Activated CD4-positive, alpha-beta T cell treated with anti-CD3 and anti-CD28 coated beads, Interleukin-2, amount 50 U/mL, for 1 hour (primary cell): ENCODE measurements around the gene SPAG16.
"Not testable (repeated sequence)": the region's sequence is repeated elsewhere in the genome, so short reads cannot be mapped to it uniquely, and the experiment has no call there.

ENCODE experiments used
- DNase-seq: peaks from one replicate; pipeline ENCODE4 v3.0.0-alpha.2; 2020

SPAG16 gene

GRCh38 chr2:214019973-214020345, 735.7 kb downstream of the SPAG16 start:
- no peak for DNase-seq

- DNase-seq = no peak
Observed at GRCh38 chr2:214029190-214029589, 744.9 kb downstream of the SPAG16 start.

GRCh38 chr2:214031566-214031965, 747.3 kb downstream of the SPAG16 start:
- DNase-seq = no peak

GRCh38 chr2:214034417-214034816, 750.2 kb downstream of the SPAG16 start:
- DNase-seq = no peak

- no peak for DNase-seq
Observed at GRCh38 chr2:214035091-214035852, 751.0 kb downstream of the SPAG16 start.

- DNase-seq = no peak
Observed at GRCh38 chr2:214035921-214036320, 751.7 kb downstream of the SPAG16 start.

GRCh38 chr2:214038186-214038585, 753.9 kb downstream of the SPAG16 start:
- no peak for DNase-seq

GRCh38 chr2:214050731-214051130, 766.5 kb downstream of the SPAG16 start:
- no peak for DNase-seq

- DNase-seq = no peak
Observed at GRCh38 chr2:214051585-214051984, 767.3 kb downstream of the SPAG16 start.

- no peak for DNase-seq
Observed at GRCh38 chr2:214052235-214052634, 768.0 kb downstream of the SPAG16 start.

- DNase-seq = no peak
Observed at GRCh38 chr2:214057986-214058385, 773.7 kb downstream of the SPAG16 start.

- not testable (repeated sequence) for DNase-seq
Observed at GRCh38 chr2:214062279-214062678, 778.0 kb downstream of the SPAG16 start.

- no peak for DNase-seq
Observed at GRCh38 chr2:214064471-214064870, 780.2 kb downstream of the SPAG16 start.

GRCh38 chr2:214066862-214067261, 782.6 kb downstream of the SPAG16 start:
- DNase-seq = no peak

GRCh38 chr2:214069254-214069653, 785.0 kb downstream of the SPAG16 start:
- no peak for DNase-seq

GRCh38 chr2:214075456-214075855, 791.2 kb downstream of the SPAG16 start:
- no peak for DNase-seq

GRCh38 chr2:214076527-214076926, 792.3 kb downstream of the SPAG16 start:
- DNase-seq = no peak

GRCh38 chr2:214077727-214078126, 793.5 kb downstream of the SPAG16 start:
- DNase-seq = no peak

GRCh38 chr2:214079032-214079431, 794.8 kb downstream of the SPAG16 start:
- DNase-seq = no peak

- DNase-seq = no peak
Observed at GRCh38 chr2:214088536-214088935, 804.3 kb downstream of the SPAG16 start.

GRCh38 chr2:214096208-214096715, 812.0 kb downstream of the SPAG16 start:
- DNase-seq = no peak

- DNase-seq = no peak
Observed at GRCh38 chr2:214098811-214099210, 814.5 kb downstream of the SPAG16 start.

GRCh38 chr2:214100488-214100887, 816.2 kb downstream of the SPAG16 start:
- DNase-seq = no peak

- DNase-seq = no peak
Observed at GRCh38 chr2:214103276-214104001, 819.2 kb downstream of the SPAG16 start.
